Activated T-helper 1 cell treated with Interleukin-2 at 50 U/mL for 16 hours (primary cell): Measurements from ENCODE around the gene OR52B2.
"Not testable (repeated sequence)": the region's sequence is repeated elsewhere in the genome, so short reads cannot be mapped to it uniquely, and the experiment has no call there.

Source experiments
- DNase-seq: peaks from one replicate; pipeline ENCODE4 v3.0.0-alpha.2; 2020; ENCODE audit warnings: low read depth

The OR52B2 gene

DNA sequence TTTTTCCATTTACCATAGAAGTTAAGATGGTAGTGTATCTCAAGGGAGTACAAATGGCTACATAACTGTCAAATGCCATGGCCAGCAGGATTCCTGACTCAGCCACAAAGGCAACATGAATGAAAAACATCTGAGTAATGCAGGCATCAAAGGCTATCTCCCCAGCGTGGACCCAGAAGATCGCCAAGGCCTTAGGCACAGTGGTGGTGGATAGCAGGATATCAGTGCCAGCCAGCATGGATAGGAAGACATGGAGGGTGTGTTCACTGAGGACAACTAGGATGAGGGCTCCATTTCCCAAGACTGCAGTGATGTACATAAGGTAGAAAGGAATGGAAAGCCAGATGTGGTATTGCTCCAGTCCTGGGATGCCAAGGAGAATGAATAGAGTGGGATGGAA lies 18.0 kb downstream of the OR52B2 start:
- no peak for DNase-seq

DNA sequence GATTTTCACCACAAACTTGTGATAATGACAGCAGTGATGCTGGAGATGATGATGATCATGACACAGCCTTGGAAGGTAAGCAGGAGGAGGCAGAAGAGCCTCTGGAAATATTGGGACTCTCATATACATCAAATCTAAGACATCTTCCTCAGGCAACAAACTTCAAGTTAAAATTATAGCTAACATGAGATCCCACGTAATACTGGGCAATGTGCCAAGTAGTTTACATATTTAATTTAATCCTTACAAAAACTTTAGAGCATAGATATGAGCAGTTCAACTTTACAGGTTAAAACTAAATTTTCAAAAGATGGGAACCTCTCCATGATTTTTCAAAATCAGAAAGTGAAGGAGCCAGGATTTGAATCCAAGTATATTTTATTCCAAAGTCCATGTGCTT lies 19.0 kb downstream of the OR52B2 start:
- DNase-seq, result no peak

DNA sequence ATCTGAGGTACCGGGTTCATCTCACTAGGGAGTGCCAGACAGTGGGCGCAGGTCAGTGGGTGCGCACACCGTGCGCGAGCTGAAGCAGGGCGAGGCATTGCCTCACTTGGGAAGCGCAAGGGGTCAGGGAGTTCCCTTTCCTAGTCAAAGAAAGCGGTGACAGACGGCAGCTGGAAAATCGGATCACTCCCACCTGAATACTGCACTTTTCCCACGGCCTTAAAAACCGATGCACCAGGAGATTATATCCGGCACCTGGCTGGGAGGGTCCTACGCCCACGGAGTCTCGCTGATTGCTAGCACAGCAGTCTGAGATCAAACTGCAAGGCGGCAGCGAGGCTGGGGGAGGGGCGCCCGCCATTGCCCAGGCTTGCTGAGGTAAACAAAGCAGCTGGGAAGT lies 26.4 kb downstream of the OR52B2 start:
- not testable (repeated sequence) for DNase-seq

DNA sequence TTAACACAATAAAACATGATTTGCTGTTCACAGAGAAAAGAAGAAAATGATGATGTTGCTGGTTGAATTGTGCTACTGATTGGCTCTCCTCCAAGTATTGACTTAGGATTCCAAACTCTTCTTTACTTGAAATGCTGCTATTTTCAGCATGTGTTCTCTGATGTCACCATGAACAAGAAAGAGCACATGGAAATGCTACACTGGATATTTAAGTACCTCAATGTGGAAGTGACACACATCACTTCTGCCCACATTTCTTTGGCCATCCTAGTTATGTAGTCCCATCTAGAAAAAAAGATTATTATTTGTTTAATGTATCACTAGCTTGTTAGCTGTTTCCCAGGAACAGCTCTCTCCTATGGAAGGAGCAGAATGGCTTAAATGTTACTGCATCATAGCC lies 27.2 kb downstream of the OR52B2 start:
- DNase-seq, result no peak

DNA sequence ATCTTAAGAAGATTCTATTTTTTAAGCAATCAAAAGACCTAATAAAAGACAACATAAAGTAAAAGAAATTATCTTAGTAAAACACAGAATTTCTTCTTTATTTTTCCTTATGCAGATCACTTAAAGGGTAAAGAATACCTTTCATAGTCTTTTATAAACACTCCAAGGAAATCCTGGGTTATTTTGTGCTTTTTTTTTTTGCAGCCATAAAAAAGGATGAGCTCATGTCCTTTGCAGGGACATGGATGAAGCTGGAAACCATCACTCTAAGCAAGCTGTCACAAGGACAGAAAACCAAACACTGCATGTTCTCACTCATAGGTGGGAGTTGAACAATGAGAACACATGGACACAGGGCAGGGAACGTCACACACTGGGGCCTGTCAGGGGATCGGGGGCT lies 34.2 kb downstream of the OR52B2 start:
- not testable (repeated sequence) for DNase-seq

DNA sequence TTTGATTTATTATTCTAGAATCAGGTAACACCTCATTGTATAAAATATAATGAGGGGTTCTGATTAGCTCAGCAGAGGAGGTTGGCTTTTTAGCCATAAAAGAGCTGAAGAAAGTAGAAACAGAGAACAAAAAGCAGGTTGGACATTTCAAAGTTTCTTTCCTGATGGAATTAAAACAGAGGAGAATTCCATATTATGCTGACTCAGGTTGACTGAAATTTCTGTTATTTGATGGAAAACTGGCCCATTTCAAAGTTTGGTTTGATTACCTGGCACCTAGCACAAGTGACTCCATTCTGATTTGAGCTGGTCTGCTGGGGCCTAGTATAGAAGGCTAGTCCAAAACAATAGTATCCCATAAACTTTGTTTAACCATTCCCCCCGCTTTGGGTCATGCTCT lies 37.7 kb downstream of the OR52B2 start:
- no peak for DNase-seq

DNA sequence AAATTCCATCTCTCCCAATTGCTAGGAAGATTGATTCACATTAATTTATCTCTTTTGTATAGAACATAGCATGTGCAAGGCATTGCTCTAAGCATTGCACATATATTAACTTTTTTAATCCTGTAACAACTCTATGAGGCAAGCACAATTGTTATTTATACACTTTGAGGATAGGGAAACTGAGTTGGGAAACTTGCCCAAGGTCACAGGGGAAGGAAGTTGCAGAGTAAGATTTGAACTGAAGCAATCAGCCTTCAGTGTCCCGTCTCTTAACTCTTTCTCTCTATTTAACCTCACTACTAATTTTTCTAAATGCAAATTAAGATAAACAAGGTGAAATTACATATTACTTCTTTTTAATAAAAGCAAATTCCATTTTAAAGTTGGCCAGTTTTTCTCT lies 40.5 kb downstream of the OR52B2 start:
- no peak for DNase-seq

DNA sequence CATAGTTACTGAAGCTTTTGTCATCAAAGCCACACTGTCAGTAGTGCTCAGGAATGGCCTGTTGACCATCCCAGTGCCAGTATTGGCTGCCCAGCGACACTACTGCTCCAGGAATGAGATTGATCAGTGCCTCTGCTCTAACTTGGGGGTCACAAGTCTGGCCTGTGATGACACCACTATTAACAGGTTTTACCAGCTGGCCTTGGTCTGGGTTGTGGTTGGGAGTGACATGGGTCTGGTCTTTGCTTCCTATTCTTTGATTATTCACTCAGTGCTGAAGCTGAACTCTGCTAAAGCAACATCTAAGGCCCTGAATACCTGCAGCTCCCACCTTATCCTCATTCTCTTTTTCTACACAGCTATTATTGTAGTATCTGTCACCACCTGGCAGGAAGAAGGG lies 41.1 kb downstream of the OR52B2 start:
- DNase-seq, result no peak

DNA sequence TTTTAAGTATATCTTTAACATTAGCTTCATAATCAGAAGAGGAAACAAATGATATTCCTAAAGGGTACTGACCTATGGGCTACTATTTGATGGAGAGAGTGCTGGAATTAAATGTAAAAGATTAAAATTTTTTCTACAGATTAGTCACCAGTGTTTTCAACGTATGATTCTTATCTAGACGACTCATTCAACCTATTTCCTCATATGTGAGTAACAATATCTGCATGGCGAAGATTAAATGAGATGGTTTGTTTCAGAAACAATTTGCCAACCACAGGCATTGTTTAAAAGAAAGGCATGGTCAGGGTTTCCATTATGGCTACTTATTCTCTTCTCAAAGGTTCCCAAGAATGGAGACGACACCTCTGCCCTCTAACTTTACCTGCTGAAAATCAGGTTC lies 42.2 kb downstream of the OR52B2 start:
- no peak for DNase-seq

DNA sequence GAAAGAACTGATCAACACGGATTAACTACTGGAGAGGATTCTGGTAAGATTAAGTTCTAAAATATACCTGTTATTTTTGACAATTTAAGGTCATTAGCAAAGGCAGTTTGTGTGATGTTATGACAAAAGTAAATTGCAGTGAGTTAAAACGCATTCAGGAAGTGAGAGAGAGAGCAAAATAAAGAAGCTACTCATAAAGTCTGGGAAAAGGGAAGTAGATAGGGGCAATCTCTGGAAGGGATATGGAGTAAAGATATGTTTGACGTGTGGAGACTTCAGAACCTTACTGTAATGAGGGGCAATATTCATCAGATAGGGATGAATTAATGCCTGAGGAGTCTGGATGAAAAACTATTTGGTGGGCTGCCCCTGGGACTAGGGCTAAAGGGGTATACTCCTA lies 45.9 kb downstream of the OR52B2 start:
- DNase-seq, result no peak
